ENCODE results near the gene C20orf96.
"Not testable (repeated sequence)": the region's sequence is repeated elsewhere in the genome, so short reads cannot be mapped to it uniquely, and the experiment has no call there.

Gene C20orf96

GRCh38 chr20:258963-259362 is 31.6 kb downstream of the C20orf96 start:
- H3K4me2 ChIP-seq (ENCODE audit: low read length) = peak overlapping the region; percentile 18
- no peaks in the 10 kb centered on the region for H3K27me3 ChIP-seq (ENCODE audit: control insufficient read depth, insufficient read depth, low read length)
- H3K79me2 ChIP-seq = no peaks in the 10 kb centered on the region
- H2AFZ ChIP-seq = peak overlapping the region; percentile 61
- no peak overlapping the region for H3K9ac ChIP-seq
- peaks cover 20% of the 10 kb centered on the region for H3K4me1 ChIP-seq
- TF ChIP-seq CTCF (IDR thresholded peaks at IDR 0.05) = peak; percentile 50
- H3K4me3 ChIP-seq (ENCODE audit: low read depth, low read length) = peak overlapping the region; percentile 6
- H3K36me3 ChIP-seq (ENCODE audit: control insufficient read depth, insufficient read depth, low read length) = no peaks in the 10 kb centered on the region
- peak overlapping the region; percentile 12 for H3K27ac ChIP-seq
- no peaks in the 10 kb centered on the region for H3K9me3 ChIP-seq (ENCODE audit: control insufficient read depth, low read length)

GRCh38 chr20:258269-258858 is 32.2 kb downstream of the C20orf96 start:
- H3K9me3 ChIP-seq (ENCODE audit: control insufficient read depth, low read length) = no peaks in the 10 kb centered on the region
- no peak overlapping the region for H3K4me3 ChIP-seq (ENCODE audit: low read depth, low read length)
- no peak overlapping the region for H3K9ac ChIP-seq
- H3K79me2 ChIP-seq = no peaks in the 10 kb centered on the region
- no peak overlapping the region for H3K4me2 ChIP-seq (ENCODE audit: low read length)
- H3K27ac ChIP-seq = no peak overlapping the region
- peaks cover 20% of the 10 kb centered on the region for H3K4me1 ChIP-seq
- H3K36me3 ChIP-seq (ENCODE audit: control insufficient read depth, insufficient read depth, low read length) = no peaks in the 10 kb centered on the region
- no peaks in the 10 kb centered on the region for H3K27me3 ChIP-seq (ENCODE audit: control insufficient read depth, insufficient read depth, low read length)
- no peak for TF ChIP-seq CTCF (IDR thresholded peaks at IDR 0.05)
- H2AFZ ChIP-seq = peak overlapping the region; percentile 61

- Histone ChIP-seq H3K4me3 (ENCODE audit: low read depth, low read length) (no peak within 1 kb of the TSS), H3K27me3 (ENCODE audit: control insufficient read depth, insufficient read depth, low read length) (no peaks in the 10 kb centered on the region), H2AFZ (peak within 1 kb of the TSS; percentile 56), H3K9me3 (ENCODE audit: control insufficient read depth, low read length) (no peaks in the 10 kb centered on the region), H3K36me3 (ENCODE audit: control insufficient read depth, insufficient read depth, low read length) (no peaks in the 10 kb centered on the region), H3K4me2 (ENCODE audit: low read length) (peak within 1 kb of the TSS; percentile 14), H3K4me1 (peaks cover 20% of the 10 kb centered on the region), H3K27ac (no peak within 1 kb of the TSS), H3K79me2 (no peaks in the 10 kb centered on the region), H3K9ac (no peak within 1 kb of the TSS)
- no peak for TF ChIP-seq CTCF (IDR thresholded peaks at IDR 0.05)
Observed at GRCh38 chr20:257419-257818, 33.1 kb downstream of the C20orf96 start, which contains the start of gene DEFB132. DEFB132 (plus strand) TSS chr20:257724; CDS start chr20:257779, 55 bp downstream.

DNA sequence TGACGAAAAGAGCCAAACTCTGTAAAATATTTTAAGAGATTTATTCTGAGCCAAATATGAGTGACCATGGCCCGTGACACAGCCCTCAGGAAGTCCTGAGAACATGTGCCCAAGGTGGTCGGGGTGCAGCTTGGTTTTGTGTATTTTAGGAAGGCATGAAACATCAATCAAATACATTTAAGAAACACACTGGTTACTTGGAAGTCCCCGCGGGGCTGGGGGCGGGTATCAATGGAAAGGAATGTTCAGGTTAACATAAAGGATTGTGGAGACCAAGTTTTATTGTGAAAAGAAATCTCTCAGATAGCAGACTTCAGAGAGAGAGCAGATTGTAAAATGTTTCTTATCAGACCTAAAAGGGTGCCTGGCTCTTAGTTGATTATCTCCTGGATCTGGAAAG is 37.1 kb downstream of the C20orf96 start:
- not testable (repeated sequence) for H3K27me3 ChIP-seq (ENCODE audit: control insufficient read depth, insufficient read depth, low read length); H3K9ac ChIP-seq; H3K4me2 ChIP-seq (ENCODE audit: low read length); H2AFZ ChIP-seq; H3K36me3 ChIP-seq (ENCODE audit: control insufficient read depth, insufficient read depth, low read length); H3K79me2 ChIP-seq; H3K27ac ChIP-seq; H3K9me3 ChIP-seq (ENCODE audit: control insufficient read depth, low read length); H3K4me3 ChIP-seq (ENCODE audit: low read depth, low read length)
- H3K4me1 ChIP-seq = peaks cover 12% of the 10 kb centered on the region

GRCh38 chr20:252801-253200 is 37.7 kb downstream of the C20orf96 start:
- Histone ChIP-seq H3K79me2 (no peaks in the 10 kb centered on the region), H3K4me2 (ENCODE audit: low read length) (no peak overlapping the region), H3K27me3 (ENCODE audit: control insufficient read depth, insufficient read depth, low read length) (no peaks in the 10 kb centered on the region), H3K9ac (no peak overlapping the region), H2AFZ (no peak overlapping the region), H3K27ac (no peak overlapping the region), H3K9me3 (ENCODE audit: control insufficient read depth, low read length) (no peaks in the 10 kb centered on the region), H3K4me3 (ENCODE audit: low read depth, low read length) (no peak overlapping the region), H3K4me1 (peaks cover 7% of the 10 kb centered on the region), H3K36me3 (ENCODE audit: control insufficient read depth, insufficient read depth, low read length) (no peaks in the 10 kb centered on the region)
- no peak for TF ChIP-seq CTCF (IDR thresholded peaks at IDR 0.05)

All from parathyroid adenoma (tissue), 2 donors.